Body of pancreas (tissue), 4 donors: Measurements from ENCODE around the gene PLCH1. TPM values are rescaled to one million over a fixed set of nuclear protein-coding genes. Genes with fewer than 3 reads are reported as not detected.

ENCODE experiments used
- ATAC-seq: fragments of 150-250 bp; one replicate; pipeline ENCODE4 v1.9.1; 2016
- DNase-seq, 4 donors: peaks; one replicate each; pipeline ENCODE4 v3.0.0-alpha.2; 2019
- H3K27ac ChIP-seq, 4 donors: fragments of 200-600 bp; sonication (generic); 1 replicate in 3 of 4; 2 replicates in 1 of 4; pipeline versions ENCODE4 v1.5.1 to v1.6.1; 2016 to 2019; ENCODE audit warnings: mild to moderate bottlenecking in 1 of 4, mixed read lengths in 1 of 4, moderate library complexity in 1 of 4
- H3K27me3 ChIP-seq, 2 donors: fragments of 200-600 bp; sonication (generic); one replicate each; pipeline ENCODE4 v1.6.0; 2016; ENCODE audit warnings: mild to moderate bottlenecking in 1 of 2
- H3K36me3 ChIP-seq, 2 donors: fragments of 200-600 bp; sonication (generic); replicated peaks in 1 of 2; 2 replicates each; pipeline ENCODE4 v1.5.1; 2016; ENCODE audit warnings: low read depth in 2 of 2; ENCODE audit not compliant: insufficient read depth in 1 of 2
- H3K4me1 ChIP-seq: fragments of 200-600 bp; sonication (generic); one replicate; pipeline ENCODE4 v1.6.0; 2016
- H3K4me3 ChIP-seq, 2 donors: fragments of 200-600 bp; sonication (generic); 1 replicate in 1 of 2; 2 replicates in 1 of 2; pipeline ENCODE4 v1.5.1; 2016 to 2019
- H3K9me3 ChIP-seq, 3 donors: fragments of 200-600 bp; sonication (generic); 1 replicate in 2 of 3; 2 replicates in 1 of 3; pipeline ENCODE4 v1.5.1; 2016
- POLR2A ChIP-seq, 3 donors: fragments of 450-650 bp; IDR thresholded peaks; one replicate each; pipeline ENCODE4 v1.6.1; 2016; ENCODE audit warnings: antibody characterized with exemption in 3 of 3, mild to moderate bottlenecking in 2 of 3
- WGBS, 2 donors: methylation state at CpG; one replicate each; pipeline ENCODE4 v1.1.5; 2017; 5-methylcytosine and 5-hydroxymethylcytosine counted together
- intact Hi-C: fragments of 100-400 bp; cut with DNase I; formaldehyde crosslinking; loops from one replicate; pipeline ENCODE4 v1.15.1; 2023
- total RNA-seq, 2 donors: library from RNA; depleted of rRNA; stranded (reverse); fragments of >200 nt; gene quantifications; one replicate each; pipeline ENCODE4 v1.1.0, GENCODE V29; 2016
- TF ChIP-seq, protein P1 (sequence below), 7 experiments: fragments of 450-650 bp in 4 of 7; fragments of 200-600 bp in 3 of 7; sonication (generic) in 3 of 7; IDR thresholded peaks; one replicate each; pipeline ENCODE4 v1.5.1; 2016 to 2019; ENCODE audit warnings: antibody characterized with exemption in 7 of 7

The PLCH1 gene, protein sequence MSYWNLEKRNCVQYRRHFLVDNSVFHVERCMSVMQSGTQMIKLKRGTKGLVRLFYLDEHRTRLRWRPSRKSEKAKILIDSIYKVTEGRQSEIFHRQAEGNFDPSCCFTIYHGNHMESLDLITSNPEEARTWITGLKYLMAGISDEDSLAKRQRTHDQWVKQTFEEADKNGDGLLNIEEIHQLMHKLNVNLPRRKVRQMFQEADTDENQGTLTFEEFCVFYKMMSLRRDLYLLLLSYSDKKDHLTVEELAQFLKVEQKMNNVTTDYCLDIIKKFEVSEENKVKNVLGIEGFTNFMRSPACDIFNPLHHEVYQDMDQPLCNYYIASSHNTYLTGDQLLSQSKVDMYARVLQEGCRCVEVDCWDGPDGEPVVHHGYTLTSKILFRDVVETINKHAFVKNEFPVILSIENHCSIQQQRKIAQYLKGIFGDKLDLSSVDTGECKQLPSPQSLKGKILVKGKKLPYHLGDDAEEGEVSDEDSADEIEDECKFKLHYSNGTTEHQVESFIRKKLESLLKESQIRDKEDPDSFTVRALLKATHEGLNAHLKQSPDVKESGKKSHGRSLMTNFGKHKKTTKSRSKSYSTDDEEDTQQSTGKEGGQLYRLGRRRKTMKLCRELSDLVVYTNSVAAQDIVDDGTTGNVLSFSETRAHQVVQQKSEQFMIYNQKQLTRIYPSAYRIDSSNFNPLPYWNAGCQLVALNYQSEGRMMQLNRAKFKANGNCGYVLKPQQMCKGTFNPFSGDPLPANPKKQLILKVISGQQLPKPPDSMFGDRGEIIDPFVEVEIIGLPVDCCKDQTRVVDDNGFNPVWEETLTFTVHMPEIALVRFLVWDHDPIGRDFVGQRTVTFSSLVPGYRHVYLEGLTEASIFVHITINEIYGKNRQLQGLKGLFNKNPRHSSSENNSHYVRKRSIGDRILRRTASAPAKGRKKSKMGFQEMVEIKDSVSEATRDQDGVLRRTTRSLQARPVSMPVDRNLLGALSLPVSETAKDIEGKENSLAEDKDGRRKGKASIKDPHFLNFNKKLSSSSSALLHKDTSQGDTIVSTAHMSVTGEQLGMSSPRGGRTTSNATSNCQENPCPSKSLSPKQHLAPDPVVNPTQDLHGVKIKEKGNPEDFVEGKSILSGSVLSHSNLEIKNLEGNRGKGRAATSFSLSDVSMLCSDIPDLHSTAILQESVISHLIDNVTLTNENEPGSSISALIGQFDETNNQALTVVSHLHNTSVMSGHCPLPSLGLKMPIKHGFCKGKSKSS (N-terminal part only)
- 1 to 10 TPM; 3.0 to 5.2 TPM for total RNA-seq

- peak within 1 kb of the TSS; percentile 22 to 80 (median 65) for H3K27ac ChIP-seq
- peak in 2 of 3 donors; percentile 32 to 35 for TF ChIP-seq POLR2A (IDR thresholded peaks at IDR 0.05)
- TF ChIP-seq, protein P1, sequence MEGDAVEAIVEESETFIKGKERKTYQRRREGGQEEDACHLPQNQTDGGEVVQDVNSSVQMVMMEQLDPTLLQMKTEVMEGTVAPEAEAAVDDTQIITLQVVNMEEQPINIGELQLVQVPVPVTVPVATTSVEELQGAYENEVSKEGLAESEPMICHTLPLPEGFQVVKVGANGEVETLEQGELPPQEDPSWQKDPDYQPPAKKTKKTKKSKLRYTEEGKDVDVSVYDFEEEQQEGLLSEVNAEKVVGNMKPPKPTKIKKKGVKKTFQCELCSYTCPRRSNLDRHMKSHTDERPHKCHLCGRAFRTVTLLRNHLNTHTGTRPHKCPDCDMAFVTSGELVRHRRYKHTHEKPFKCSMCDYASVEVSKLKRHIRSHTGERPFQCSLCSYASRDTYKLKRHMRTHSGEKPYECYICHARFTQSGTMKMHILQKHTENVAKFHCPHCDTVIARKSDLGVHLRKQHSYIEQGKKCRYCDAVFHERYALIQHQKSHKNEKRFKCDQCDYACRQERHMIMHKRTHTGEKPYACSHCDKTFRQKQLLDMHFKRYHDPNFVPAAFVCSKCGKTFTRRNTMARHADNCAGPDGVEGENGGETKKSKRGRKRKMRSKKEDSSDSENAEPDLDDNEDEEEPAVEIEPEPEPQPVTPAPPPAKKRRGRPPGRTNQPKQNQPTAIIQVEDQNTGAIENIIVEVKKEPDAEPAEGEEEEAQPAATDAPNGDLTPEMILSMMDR (IDR thresholded peaks at IDR 0.05) = no peak
- peaks cover 19% of the 10 kb centered on the region for H3K4me1 ChIP-seq
- H3K36me3 ChIP-seq = no peaks in the 10 kb centered on the region
- H3K9me3 ChIP-seq = no peaks in the 10 kb centered on the region
- intact Hi-C loops = no loop called here
- H3K4me3 ChIP-seq = peak within 1 kb of the TSS; percentile 52 to 85
- no peaks in the 10 kb centered on the region for H3K27me3 ChIP-seq
- WGBS, 2 donors = 0 to 3% methylated on average over 19 to 33 of the region's 33 CpGs
- DNase-seq (peak; percentile 74 to 84 (median 81)), ATAC-seq (peak; percentile 88)
Measured at GRCh38 chr3:155744626-155745324, at the start of gene PLCH1. TSS of gene PLCH1 (minus strand) at chr3:155745071. CDS start at chr3:155704224, 40,847 bp downstream.

- Histone ChIP-seq H3K27me3 (no peaks in the 10 kb centered on the region), H3K9me3 (no peaks in the 10 kb centered on the region), H3K4me1 (no peaks in the 10 kb centered on the region), H3K27ac (no peak overlapping the region), H3K4me3 (no peak overlapping the region), H3K36me3 (no peaks in the 10 kb centered on the region)
- 86 to 91% methylated on average over 1 of the region's 1 CpG for WGBS, 2 donors
- no peak for TF ChIP-seq POLR2A (IDR thresholded peaks at IDR 0.05)
- TF ChIP-seq, protein P1 (IDR thresholded peaks at IDR 0.05) = no peak
- ATAC-seq = no peak
- intact Hi-C loops = no loop called here
- no peak for DNase-seq
Measured at GRCh38 chr3:155792532-155792931, 47.7 kb upstream of the PLCH1 start.

GRCh38 chr3:155791190-155791589, 46.3 kb upstream of the PLCH1 start:
- ATAC-seq = no peak
- H3K4me1 ChIP-seq = no peaks in the 10 kb centered on the region
- H3K4me3 ChIP-seq = no peak overlapping the region
- H3K27me3 ChIP-seq = no peaks in the 10 kb centered on the region
- DNase-seq = no peak
- intact Hi-C loops = no loop called here
- H3K27ac ChIP-seq = no peak overlapping the region
- H3K9me3 ChIP-seq = no peaks in the 10 kb centered on the region
- H3K36me3 ChIP-seq = no peaks in the 10 kb centered on the region
- 84 to 95% methylated on average over 2 of the region's 2 CpGs for WGBS, 2 donors
- TF ChIP-seq, protein P1 (IDR thresholded peaks at IDR 0.05) = no peak
- TF ChIP-seq POLR2A (IDR thresholded peaks at IDR 0.05) = no peak

DNA sequence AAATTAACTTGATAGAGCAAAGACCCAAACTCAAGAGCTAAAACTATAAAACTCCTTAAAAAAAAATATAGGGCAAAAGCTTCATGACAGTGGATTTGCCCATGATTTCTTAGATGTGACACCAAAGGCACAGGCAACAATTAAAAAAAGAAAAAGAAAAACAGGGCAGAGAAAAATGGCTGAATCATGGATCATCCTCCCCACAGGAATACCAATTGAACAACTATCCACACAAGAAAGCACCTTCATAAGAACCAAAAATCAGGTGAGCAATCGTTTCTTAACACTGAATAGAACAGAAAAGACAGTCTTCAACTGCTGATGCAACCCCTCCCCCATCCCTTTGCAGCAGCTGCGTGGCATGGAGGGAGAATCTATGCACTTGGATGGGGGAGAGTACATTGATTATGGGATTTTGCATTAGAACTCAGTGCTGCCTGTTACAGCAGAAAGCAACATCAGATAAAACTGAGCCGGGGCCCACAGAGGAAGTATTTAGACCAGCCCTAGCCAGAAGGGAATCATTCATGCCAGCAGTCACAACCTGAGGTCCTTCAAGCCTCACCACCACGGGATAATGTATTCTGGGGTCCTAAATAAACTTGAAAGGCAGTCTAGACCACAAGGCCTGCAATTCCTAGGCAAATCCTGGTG, 45.5 kb upstream of the PLCH1 start:
- no peak for ATAC-seq
- no peak for DNase-seq
- 78 to 83% methylated on average over 4 of the region's 4 CpGs for WGBS, 2 donors
- no peaks in the 10 kb centered on the region for H3K27me3 ChIP-seq
- no peak overlapping the region for H3K27ac ChIP-seq
- intact Hi-C loops = no loop called here
- H3K9me3 ChIP-seq = no peaks in the 10 kb centered on the region
- no peak overlapping the region for H3K4me3 ChIP-seq
- H3K36me3 ChIP-seq = no peaks in the 10 kb centered on the region
- no peak for TF ChIP-seq POLR2A (IDR thresholded peaks at IDR 0.05)
- TF ChIP-seq, protein P1 (IDR thresholded peaks at IDR 0.05) = no peak
- H3K4me1 ChIP-seq = no peaks in the 10 kb centered on the region
